Activated CD4-positive, alpha-beta memory T cell treated with anti-CD3 and anti-CD28 coated beads for 36 hours (primary cell): ENCODE data around the gene SIRT7. TPM values are rescaled to one million over a fixed set of nuclear protein-coding genes. Genes with fewer than 3 reads are reported as not detected.
A peak's percentile ranks its signal among the peaks of the same experiment; 100 is the strongest.

ENCODE experiments used
- CTCF ChIA-PET: fragments of 350-600 bp; sonication (Branson Sonifier 250); formaldehyde crosslinking; loops from one replicate; lab custom pipeline; 2021; ENCODE audit warnings: antibody characterized with exemption, inconsistent platforms; lab: Charles Lee
- POLR2A ChIA-PET: fragments of 350-600 bp; sonication (Branson Sonifier 250); formaldehyde crosslinking; loops from one replicate; lab custom pipeline; 2021; ENCODE audit warnings: antibody characterized with exemption; lab: Charles Lee
- DNase-seq: peaks from one replicate; pipeline ENCODE4 v3.0.0-alpha.2; 2020
- H3K27ac Mint-ChIP-seq: one replicate; pipeline ENCODE4 v1.8.0; 2021; ENCODE audit warnings: mixed read lengths
- H3K27me3 Mint-ChIP-seq: one replicate; pipeline ENCODE4 v1.8.0; 2021; ENCODE audit warnings: mixed read lengths
- H3K36me3 Mint-ChIP-seq: one replicate; pipeline ENCODE4 v1.8.0; 2021; ENCODE audit warnings: mixed read lengths
- H3K4me1 Mint-ChIP-seq: one replicate; pipeline ENCODE4 v1.8.0; 2021; ENCODE audit warnings: low read depth, mixed read lengths
- H3K4me3 Mint-ChIP-seq: one replicate; pipeline ENCODE4 v1.8.0; 2021; ENCODE audit warnings: mild to moderate bottlenecking, mixed read lengths
- H3K9me3 Mint-ChIP-seq: one replicate; pipeline ENCODE4 v1.8.0; 2021; ENCODE audit warnings: mixed read lengths
- intact Hi-C: fragments of 100-400 bp; cut with micrococcal nuclease; formaldehyde crosslinking; loops from one replicate; pipeline ENCODE4 v1.15.1; 2023
- total RNA-seq, 2 experiments: library from RNA; stranded (reverse); gene quantifications; one replicate each; pipeline ENCODE4 v1.2.3, GENCODE V29; 2021

The SIRT7 gene
- total RNA-seq, 2 experiments from 2014 or later, result 32.0 to 33.1 TPM

DNA sequence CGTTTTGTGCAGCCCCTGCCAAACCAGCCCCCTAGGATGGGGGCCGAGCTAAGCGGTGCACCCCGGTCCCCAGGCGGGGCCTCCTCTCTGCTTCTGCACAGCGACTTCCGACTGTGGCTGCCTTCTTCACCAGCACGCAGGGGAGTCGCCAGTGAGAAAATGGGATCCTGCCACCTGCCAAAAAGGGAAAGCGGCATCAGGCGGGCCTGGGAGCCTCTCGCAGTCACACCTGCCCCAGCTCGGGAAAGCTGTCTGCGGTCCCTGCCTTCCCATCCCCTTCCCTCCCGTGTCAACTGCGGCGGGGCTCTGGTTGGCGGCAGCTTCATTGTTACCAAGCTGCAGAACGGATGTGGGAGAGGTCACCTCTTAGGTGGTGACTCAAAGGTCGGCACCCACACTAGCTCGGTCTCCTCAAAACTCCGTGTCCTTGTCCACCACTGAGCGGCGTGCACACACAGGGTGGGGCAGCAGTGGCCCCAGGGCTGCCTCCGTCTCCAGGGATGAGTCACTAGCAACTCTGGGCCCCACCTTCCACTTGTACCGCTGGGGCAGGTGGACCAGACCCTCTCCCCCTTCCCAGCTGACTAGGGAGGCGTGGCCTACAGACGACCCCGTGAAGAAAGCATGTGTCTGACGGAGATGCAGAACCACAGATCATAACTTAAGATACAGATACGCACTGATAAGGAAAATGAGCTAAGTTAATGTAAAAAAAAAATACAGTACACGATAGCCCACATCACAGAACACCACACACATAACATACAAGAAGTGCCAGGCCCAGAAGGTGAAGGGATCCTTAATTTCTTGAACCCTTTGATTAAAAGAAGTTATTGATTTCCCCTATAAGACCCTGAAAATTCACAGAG lies 5.3 kb downstream of the SIRT7 start:
- DNase-seq, result no peak
- Mint-ChIP-seq H3K4me3 (no peak overlapping the region), H3K36me3 (peaks cover 29% of the 10 kb centered on the region), H3K4me1 (peaks cover 19% of the 10 kb centered on the region), H3K27me3 (no peaks in the 10 kb centered on the region), H3K9me3 (no peaks in the 10 kb centered on the region), H3K27ac (no peak overlapping the region)
- ChIA-PET POLR2A (no interaction called here), CTCF (interaction anchor here (0.6 to 0.7 kb wide), 2 partner anchors 21 to 107 kb away, joined by 3 to 4 read pairs; partner anchors contain the start of gene ANAPC11)
- intact Hi-C loops, result loop anchor here (5.0 kb wide), 2 partner anchors 40 to 50 kb away; partner anchors contain the start of genes ARHGDIA and NOTUM

DNA sequence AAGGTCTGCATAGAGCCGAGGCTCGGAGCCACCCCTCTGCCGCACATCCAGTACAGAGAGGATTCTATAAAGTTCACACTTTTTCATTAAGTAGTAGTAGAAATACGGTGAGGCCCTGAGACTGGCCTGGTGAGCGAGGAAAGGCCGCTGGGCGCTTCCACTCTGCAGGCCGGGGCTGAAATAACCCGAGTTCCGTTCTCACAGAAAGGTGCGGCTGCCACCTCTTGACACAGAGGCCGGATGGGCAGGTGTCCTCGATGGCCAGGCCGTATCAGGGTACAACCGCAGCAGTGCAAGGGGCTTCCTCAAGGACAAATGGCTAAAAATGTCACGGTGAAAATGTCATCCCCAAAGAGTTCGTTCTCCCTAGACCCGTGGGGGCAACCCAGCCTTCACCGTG lies 6.0 kb downstream of the SIRT7 start:
- no peaks in the 10 kb centered on the region for H3K9me3 Mint-ChIP-seq
- peaks cover 15% of the 10 kb centered on the region for H3K4me1 Mint-ChIP-seq
- H3K27me3 Mint-ChIP-seq, result no peaks in the 10 kb centered on the region
- H3K36me3 Mint-ChIP-seq, result peaks cover 27% of the 10 kb centered on the region
- ChIA-PET POLR2A (interaction anchor here (1.1 kb wide), 1 partner anchor 14 kb away, joined by 3 read pairs; no protein-coding TSS in a partner anchor), CTCF (no interaction called here)
- intact Hi-C loops, result loop anchor here (5.0 kb wide), 2 partner anchors 40 to 50 kb away; partner anchors contain the start of genes ARHGDIA and NOTUM
- DNase-seq, result no peak
- H3K4me3 Mint-ChIP-seq, result no peak overlapping the region
- no peak overlapping the region for H3K27ac Mint-ChIP-seq

DNA sequence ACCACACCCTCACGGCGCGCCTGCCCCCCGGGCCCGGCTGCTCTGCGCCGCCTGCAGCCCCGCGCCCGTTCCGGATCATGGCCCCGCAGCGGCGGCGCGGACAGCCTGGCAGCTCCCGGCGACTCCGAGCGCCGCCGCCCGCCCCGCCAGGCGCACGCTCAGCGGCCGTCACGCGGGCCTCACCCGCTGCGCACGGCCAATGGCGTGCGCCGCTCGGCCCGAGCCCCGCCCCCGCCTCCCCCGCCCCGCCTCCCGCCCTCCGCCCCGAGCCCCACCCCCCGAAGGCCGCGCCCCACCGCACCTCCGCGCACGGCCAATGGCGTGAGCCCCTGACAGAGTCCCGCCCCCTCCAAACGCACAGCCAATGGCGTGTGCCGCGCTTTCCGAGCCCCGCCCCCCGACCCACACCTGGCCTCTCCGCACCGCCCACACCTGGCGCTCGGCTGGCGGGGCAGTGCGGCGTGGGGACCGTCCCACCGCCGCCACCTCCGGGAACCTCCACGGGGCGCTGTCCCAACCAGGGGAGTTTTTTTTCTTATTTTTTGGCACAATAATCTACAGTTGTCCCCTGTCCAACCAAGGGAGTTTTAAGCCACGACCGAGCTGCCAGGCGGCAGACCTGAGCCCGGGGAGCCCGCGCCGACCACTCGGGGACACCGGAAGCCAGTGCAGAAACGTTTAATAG lies 6.6 kb downstream of the SIRT7 start, which contains the start of gene PCYT2:
TSS of gene PCYT2 (minus strand) at position 123 of the 685 bp plus-strand sequence. CDS start at position 79, 44 bp downstream.
- DNase-seq, result peak; percentile 95
- Mint-ChIP-seq H3K4me3 (peak within 1 kb of the TSS; percentile 85), H3K4me1 (peaks cover 11% of the 10 kb centered on the region), H3K27me3 (no peaks in the 10 kb centered on the region), H3K9me3 (no peaks in the 10 kb centered on the region), H3K27ac (no peak within 1 kb of the TSS), H3K36me3 (peaks cover 26% of the 10 kb centered on the region)
- intact Hi-C loops, result loop anchor here (5.0 kb wide), 2 partner anchors 39 to 51 kb away; partner anchors contain the start of genes ARHGDIA and NOTUM
- ChIA-PET CTCF (no interaction called here), POLR2A (interaction anchor here (0.6 to 1.1 kb wide), 3 partner anchors 15 to 45 kb away, joined by 3 read pairs; partner anchors contain the start of genes ALYREF and ANAPC11)

DNA sequence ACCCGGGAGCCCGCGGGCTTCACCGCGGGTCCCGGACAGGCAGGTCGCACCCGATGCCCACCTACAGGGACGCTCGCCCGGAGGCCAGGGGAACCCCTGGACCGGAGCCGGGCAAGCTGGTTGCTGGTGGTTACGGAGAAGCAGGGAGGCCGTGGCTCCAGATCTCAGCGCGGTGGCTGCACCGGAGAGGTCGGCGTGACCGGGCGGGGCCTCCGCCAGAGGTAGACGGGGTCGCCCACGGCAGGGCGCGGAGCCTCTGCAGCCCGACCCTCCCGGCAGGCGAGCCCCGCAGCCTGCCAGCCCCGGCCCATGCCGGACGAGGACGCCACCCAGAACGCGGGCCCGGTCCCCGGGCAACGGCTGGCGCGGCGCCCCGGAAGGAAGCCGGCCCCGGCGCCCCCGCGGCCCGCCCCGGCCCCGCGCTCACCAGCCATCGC lies 7.1 kb downstream of the SIRT7 start:
- no peaks in the 10 kb centered on the region for H3K9me3 Mint-ChIP-seq
- intact Hi-C loops, result loop anchor here (5.0 kb wide), 2 partner anchors 39 to 51 kb away; partner anchors contain the start of genes ARHGDIA and NOTUM
- H3K4me3 Mint-ChIP-seq, result peak overlapping the region; percentile 85
- no peak overlapping the region for H3K27ac Mint-ChIP-seq
- CTCF ChIA-PET, result no interaction called here
- H3K27me3 Mint-ChIP-seq, result no peaks in the 10 kb centered on the region
- POLR2A ChIA-PET, result interaction anchor here (0.6 to 0.7 kb wide), 2 partner anchors 20 to 45 kb away, joined by 3 read pairs; partner anchors contain the start of genes ALYREF and ANAPC11
- DNase-seq, result no peak
- H3K4me1 Mint-ChIP-seq, result peaks cover 7% of the 10 kb centered on the region
- peaks cover 22% of the 10 kb centered on the region for H3K36me3 Mint-ChIP-seq

DNA sequence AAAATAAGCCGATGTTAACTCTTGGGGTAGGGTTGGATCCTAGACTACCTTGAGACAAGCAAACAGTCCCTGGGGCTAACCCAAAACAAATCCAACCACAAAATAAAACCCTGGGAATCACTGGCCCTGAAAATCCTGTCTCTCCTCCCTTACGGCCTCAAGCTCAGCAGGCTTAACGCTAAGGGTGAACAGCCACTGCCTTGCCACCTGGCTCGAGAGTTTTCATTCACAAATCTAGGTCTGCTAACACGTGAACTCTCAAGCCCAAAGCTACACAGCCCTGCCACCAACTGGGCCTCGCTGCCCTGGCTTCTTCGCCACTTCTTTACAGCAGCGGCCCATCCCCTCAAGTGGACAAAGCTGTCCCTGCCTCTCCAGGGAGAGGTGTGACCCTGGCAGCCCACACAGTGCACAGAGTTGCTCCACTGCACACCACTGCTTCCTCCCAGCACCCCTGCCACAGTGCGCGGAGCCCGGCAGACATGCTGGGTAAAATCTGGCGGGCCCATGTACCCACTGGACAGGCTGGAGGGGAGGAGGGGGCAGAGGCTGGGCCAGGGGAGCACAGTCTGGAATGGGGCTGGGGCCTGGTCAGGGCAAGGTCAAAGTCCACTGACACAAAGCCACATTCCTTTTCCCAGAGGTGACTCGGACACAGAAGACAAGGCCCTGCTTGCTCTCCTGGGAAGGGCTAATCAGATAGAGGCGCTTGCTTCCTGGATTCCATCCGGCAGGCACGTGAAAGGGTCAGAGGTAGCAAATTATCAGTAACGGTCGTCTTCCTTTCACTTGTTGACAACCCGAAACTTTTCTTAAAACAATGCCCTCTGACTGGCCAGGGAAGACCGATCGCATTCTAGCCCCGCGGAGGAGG lies 7.8 kb downstream of the SIRT7 start:
- peaks cover 18% of the 10 kb centered on the region for H3K36me3 Mint-ChIP-seq
- CTCF ChIA-PET, result interaction anchor here (0.9 kb wide), 1 partner anchor 40 kb away, joined by 4 read pairs; no protein-coding TSS in a partner anchor
- H3K4me3 Mint-ChIP-seq, result peak overlapping the region; percentile 85
- peaks cover 4% of the 10 kb centered on the region for H3K4me1 Mint-ChIP-seq
- POLR2A ChIA-PET, result no interaction called here
- H3K9me3 Mint-ChIP-seq, result no peaks in the 10 kb centered on the region
- H3K27me3 Mint-ChIP-seq, result no peaks in the 10 kb centered on the region
- intact Hi-C loops, result loop anchor here (5.0 kb wide), 2 partner anchors 38 to 52 kb away; partner anchors contain the start of genes ARHGDIA and NOTUM
- no peak overlapping the region for H3K27ac Mint-ChIP-seq
- DNase-seq, result no peak

DNA sequence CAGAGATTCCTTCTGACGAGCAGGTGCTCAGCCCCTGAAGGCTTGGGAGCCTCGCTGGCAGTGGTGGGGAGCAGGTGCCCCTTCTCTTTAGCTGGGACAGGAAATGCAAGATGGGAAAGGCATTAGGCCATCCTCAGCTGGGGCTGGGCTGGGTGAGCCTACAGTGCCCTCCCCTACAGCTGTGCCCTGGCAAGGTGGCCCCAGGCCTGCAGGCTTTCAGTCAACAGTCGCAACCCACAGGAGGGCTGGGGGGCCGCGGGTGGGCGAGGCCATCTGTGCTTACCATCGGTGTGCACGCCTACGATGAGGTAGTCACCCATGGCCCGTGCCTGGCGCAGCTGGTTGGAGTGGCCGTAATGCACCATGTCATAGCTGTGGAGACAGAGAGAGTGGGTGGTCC lies 8.7 kb downstream of the SIRT7 start:
- Mint-ChIP-seq H3K4me3 (peak overlapping the region; percentile 12), H3K9me3 (no peaks in the 10 kb centered on the region), H3K36me3 (peaks cover 15% of the 10 kb centered on the region), H3K27ac (no peak overlapping the region), H3K27me3 (no peaks in the 10 kb centered on the region), H3K4me1 (peaks cover 4% of the 10 kb centered on the region)
- intact Hi-C loops, result no loop called here
- CTCF ChIA-PET, result interaction anchor here (0.9 kb wide), 1 partner anchor 39 kb away, joined by 4 read pairs; no protein-coding TSS in a partner anchor
- POLR2A ChIA-PET, result no interaction called here
- no peak for DNase-seq

DNA sequence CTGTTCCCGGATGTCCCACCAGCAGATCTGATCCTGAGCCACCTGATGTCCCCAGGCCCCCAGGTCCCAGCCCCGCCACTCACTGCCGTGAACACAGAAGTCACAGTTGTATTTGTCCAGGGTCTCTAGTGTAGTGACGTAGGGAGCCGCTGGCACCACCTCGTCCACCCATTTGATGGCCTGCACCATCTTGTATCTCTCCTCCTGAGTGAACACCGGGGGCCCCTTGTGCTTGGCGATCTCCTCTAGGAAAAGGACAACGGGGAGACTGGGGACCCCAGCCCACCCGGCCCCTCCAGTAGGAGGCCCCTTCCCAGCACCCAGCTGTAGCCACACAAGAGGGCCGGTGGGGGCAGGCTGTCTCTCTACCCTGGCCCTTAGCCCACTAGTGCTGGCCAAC lies 9.2 kb downstream of the SIRT7 start:
- Mint-ChIP-seq H3K9me3 (no peaks in the 10 kb centered on the region), H3K4me1 (peaks cover 4% of the 10 kb centered on the region), H3K36me3 (peaks cover 15% of the 10 kb centered on the region), H3K27me3 (no peaks in the 10 kb centered on the region), H3K27ac (no peak overlapping the region), H3K4me3 (no peak overlapping the region)
- ChIA-PET CTCF (interaction anchor here (0.9 kb wide), 1 partner anchor 39 kb away, joined by 4 read pairs; no protein-coding TSS in a partner anchor), POLR2A (interaction anchor here (1.0 kb wide), 1 partner anchor 8 kb away, joined by 3 read pairs; no protein-coding TSS in a partner anchor)
- DNase-seq, result no peak
- intact Hi-C loops, result no loop called here

DNA sequence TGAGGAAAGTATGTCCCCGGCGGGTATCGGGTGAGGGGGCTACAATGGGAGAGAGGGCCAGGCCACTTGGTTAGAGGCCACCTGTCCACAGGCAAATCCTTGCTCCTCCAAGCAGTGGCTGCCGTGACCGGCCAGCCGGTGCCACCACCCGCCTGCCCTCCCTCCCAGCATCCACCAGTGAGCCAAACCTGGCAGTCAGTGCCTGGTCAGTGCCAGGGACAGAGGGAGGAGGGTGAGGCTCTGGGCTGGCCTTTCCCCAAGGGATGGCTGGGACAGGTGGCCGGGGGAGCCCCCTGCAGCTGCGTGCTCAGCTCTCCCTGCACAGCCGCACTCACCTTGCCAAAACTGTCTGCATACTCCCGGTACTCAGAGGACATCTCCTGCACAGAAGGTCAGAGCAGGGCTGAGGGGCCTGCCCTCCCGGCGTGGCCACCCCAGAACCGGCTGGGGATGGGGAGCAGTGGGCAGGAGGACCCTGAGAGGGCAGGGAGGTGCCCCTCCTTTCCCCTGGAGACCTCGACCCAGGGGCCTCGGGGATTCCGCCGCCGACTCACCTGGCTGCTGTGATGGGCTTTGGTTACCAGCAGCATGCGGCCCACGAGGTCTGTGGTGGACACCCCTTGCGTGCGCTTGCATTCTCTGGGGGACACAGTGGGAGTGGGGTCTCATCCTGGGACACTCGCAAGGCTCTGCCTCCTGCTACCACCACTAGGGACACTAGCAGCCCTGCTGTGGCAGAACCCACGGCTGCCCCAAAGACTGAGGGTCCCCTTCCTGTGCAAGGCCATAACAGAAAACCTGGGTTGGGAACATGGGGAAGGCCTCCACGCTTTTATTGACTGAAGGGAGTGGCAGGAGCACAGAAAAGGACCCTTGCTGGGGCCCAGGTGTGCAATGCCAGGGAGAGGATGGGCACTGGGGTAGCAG lies 10.5 kb downstream of the SIRT7 start:
- ChIA-PET CTCF (no interaction called here), POLR2A (interaction anchor here (1.0 kb wide), 1 partner anchor 9 kb away, joined by 3 read pairs; no protein-coding TSS in a partner anchor)

DNA sequence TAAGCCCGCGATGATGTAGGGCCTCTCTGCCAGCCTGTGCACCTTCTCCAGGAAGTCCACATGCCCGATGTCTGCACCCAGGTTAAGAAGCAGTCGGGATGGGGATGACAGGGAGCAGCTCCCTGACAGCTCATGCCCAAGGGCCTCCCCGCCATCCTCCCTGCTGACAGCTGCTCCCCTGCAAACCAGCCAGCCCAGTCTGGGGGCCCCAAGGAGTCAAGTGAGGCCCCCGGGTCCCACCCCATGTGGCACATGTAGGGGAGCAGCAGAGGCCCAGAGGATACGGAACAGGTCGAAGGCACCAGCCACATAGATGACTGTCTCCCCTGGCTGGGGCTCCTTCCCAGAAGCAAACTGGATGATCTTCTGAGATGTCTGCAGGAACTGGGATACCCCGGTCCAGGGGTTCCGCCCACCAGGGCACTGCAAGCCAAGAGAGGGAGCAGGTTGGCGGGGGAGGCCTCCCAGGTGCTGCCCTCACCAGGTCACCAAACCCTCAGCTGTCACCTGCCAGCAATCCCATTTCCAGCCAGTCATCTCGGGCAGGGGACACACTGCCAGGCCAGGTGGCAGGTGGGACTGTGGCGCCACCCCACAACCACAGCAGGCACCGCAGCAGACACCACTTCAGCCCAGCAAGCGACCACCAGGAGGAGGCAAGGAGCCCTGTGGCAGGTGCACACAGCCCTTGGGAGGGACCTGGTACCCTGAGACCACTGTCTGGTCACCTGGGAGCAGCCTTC lies 11.3 kb downstream of the SIRT7 start:
- Mint-ChIP-seq H3K9me3 (no peaks in the 10 kb centered on the region), H3K4me3 (no peak overlapping the region), H3K4me1 (peaks cover 4% of the 10 kb centered on the region), H3K27ac (no peak overlapping the region), H3K36me3 (peaks cover 5% of the 10 kb centered on the region), H3K27me3 (no peaks in the 10 kb centered on the region)
- DNase-seq, result no peak
- ChIA-PET POLR2A (no interaction called here), CTCF (no interaction called here)
- intact Hi-C loops, result no loop called here

More for the DNA sequence above, 10.5 kb downstream of the SIRT7 start:
- Mint-ChIP-seq H3K36me3 (peaks cover 7% of the 10 kb centered on the region), H3K27ac (no peak overlapping the region), H3K27me3 (no peaks in the 10 kb centered on the region), H3K9me3 (no peaks in the 10 kb centered on the region), H3K4me3 (no peak overlapping the region), H3K4me1 (peaks cover 4% of the 10 kb centered on the region)
- no peak for DNase-seq
- intact Hi-C loops, result no loop called here

DNA sequence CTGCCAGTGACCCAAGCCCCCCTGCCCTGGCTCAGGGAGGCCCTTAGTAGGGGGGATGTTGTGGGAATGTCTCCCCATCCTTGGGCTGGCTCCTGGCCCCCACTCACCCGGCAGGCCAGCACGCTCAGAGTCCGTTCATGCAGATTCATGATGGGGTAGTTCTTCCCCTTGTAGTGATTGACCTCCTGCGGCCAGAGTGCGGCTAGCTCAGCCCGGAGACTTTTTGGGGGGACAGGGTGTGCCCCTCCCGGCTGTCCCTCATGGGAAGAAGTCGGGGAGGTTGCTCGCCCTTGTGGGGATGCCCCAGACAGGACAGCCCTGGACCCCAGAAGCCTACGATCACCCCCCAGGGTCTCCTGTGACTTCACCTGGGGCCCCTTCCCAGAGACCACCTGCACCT lies 12.0 kb downstream of the SIRT7 start:
- no peaks in the 10 kb centered on the region for H3K9me3 Mint-ChIP-seq
- H3K27ac Mint-ChIP-seq, result no peak overlapping the region
- ChIA-PET POLR2A (no interaction called here), CTCF (no interaction called here)
- peaks cover 5% of the 10 kb centered on the region for H3K27me3 Mint-ChIP-seq
- peaks cover 9% of the 10 kb centered on the region for H3K4me1 Mint-ChIP-seq
- intact Hi-C loops, result no loop called here
- H3K4me3 Mint-ChIP-seq, result no peak overlapping the region
- no peak for DNase-seq
- H3K36me3 Mint-ChIP-seq, result peaks cover 8% of the 10 kb centered on the region
